ENCODE data around the gene TUBG2. TPM values are rescaled to one million over a fixed set of nuclear protein-coding genes. Genes with fewer than 3 reads are reported as not detected.

The TUBG2 gene
- total RNA-seq, 1 experiment from 2014 or later: 28.3 TPM

- peak within 1 kb of the TSS; percentile 93 for H3K4me2 ChIP-seq
- no peaks in the 10 kb centered on the region for H3K9me3 ChIP-seq (ENCODE audit: insufficient read depth, low read depth)
- H3K9me2 ChIP-seq (ENCODE audit: insufficient read depth): no peaks in the 10 kb centered on the region
- peaks cover 43% of the 10 kb centered on the region for H3K4me1 ChIP-seq (replicated peaks; ENCODE audit: insufficient read depth)
- no peaks in the 10 kb centered on the region for H4K20me1 ChIP-seq (ENCODE audit: insufficient read depth)
- H3K4me3 ChIP-seq: peak within 1 kb of the TSS; percentile 95
- H3K27ac ChIP-seq: peak within 1 kb of the TSS; percentile 61
- H3K36me3 ChIP-seq (ENCODE audit: low read depth): no peaks in the 10 kb centered on the region
- TF ChIP-seq EZH2 (IDR thresholded peaks at IDR 0.05; ENCODE audit: low read depth): no peak
- 0 out of 2 replicates have a peak, but pooled peaks have one; percentile 15 for TF ChIP-seq CTCF (conservative IDR thresholded peaks at IDR 0.05)
- peak within 1 kb of the TSS; percentile 94 for H2AFZ ChIP-seq
- H3F3A ChIP-seq (ENCODE audit: insufficient read depth, low read depth): peaks cover 30% of the 10 kb centered on the region
- H3K79me2 ChIP-seq (ENCODE audit: low read depth): peaks cover 32% of the 10 kb centered on the region
- intact Hi-C loops (cut with micrococcal nuclease; ENCODE audit: unreplicated experiment): loop anchor here (1.0 to 5.0 kb wide), 3 partner anchors 67 to 349 kb away; partner anchors contain the start of genes CAVIN1, RETREG3 and TUBG1
- no TSS peak for BruUV-seq (replicated peaks)
- ChIA-PET POLR2A (ENCODE audit: unreplicated experiment) (interaction anchor here (0.5 to 0.7 kb wide), 3 partner anchors 100 to 876 kb away, joined by 3 to 10 read pairs (median 7); no protein-coding TSS in a partner anchor), CTCF (interaction anchor here (0.6 to 2.4 kb wide), 5 partner anchors 9 to 98 kb away, joined by 3 to 5 read pairs (median 5); no protein-coding TSS in a partner anchor)
- H3K27me3 ChIP-seq (ENCODE audit: insufficient read depth, low read depth): no peaks in the 10 kb centered on the region
- no peak for DNase-seq
These were observed 17.4 kb downstream of the TUBG2 start, which contains the start of gene PLEKHH3 for GRCh38 chr17:42676424-42677011. PLEKHH3 (minus strand) TSS chr17:42676994; CDS start chr17:42676563, 431 bp downstream.

- intact Hi-C loops (cut with micrococcal nuclease; ENCODE audit: unreplicated experiment): loop anchor here (1.0 to 5.0 kb wide), 3 partner anchors 68 to 350 kb away; partner anchors contain the start of genes CAVIN1, RETREG3 and TUBG1
- peak overlapping the region; percentile 61 for H3K27ac ChIP-seq
- no peaks in the 10 kb centered on the region for H3K9me2 ChIP-seq (ENCODE audit: insufficient read depth)
- DNase-seq: peak; percentile 94 to 98
- H4K20me1 ChIP-seq (ENCODE audit: insufficient read depth): no peaks in the 10 kb centered on the region
- peak overlapping the region; percentile 95 for H3K4me3 ChIP-seq
- H3K4me1 ChIP-seq (replicated peaks; ENCODE audit: insufficient read depth): peaks cover 46% of the 10 kb centered on the region
- H3K79me2 ChIP-seq (ENCODE audit: low read depth): peaks cover 32% of the 10 kb centered on the region
- H3K4me2 ChIP-seq: peak overlapping the region; percentile 93
- no peaks in the 10 kb centered on the region for H3K9me3 ChIP-seq (ENCODE audit: insufficient read depth, low read depth)
- CTCF ChIA-PET: interaction anchor here (0.6 to 2.4 kb wide), 5 partner anchors 10 to 99 kb away, joined by 3 to 5 read pairs (median 5); no protein-coding TSS in a partner anchor
- H2AFZ ChIP-seq: peak overlapping the region; percentile 76
- H3K27me3 ChIP-seq (ENCODE audit: insufficient read depth, low read depth): no peaks in the 10 kb centered on the region
- peaks cover 37% of the 10 kb centered on the region for H3F3A ChIP-seq (ENCODE audit: insufficient read depth, low read depth)
- no peak for TF ChIP-seq CTCF (conservative IDR thresholded peaks at IDR 0.05)
- no peak for TF ChIP-seq EZH2 (IDR thresholded peaks at IDR 0.05; ENCODE audit: low read depth)
- POLR2A ChIA-PET (ENCODE audit: unreplicated experiment): interaction anchor here (0.5 to 0.7 kb wide), 4 partner anchors 55 to 877 kb away, joined by 3 to 10 read pairs (median 6); no protein-coding TSS in a partner anchor
- no peaks in the 10 kb centered on the region for H3K36me3 ChIP-seq (ENCODE audit: low read depth)
- BruUV-seq (replicated peaks): TSS peak; percentile 46
These were observed 18.2 kb downstream of the TUBG2 start for GRCh38 chr17:42677012-42677857.

Data from PC-9 (cell line).